H9 (cell line): ENCODE data around the gene BMP7. TPM values are rescaled to one million over a fixed set of nuclear protein-coding genes. Genes with fewer than 3 reads are reported as not detected.

Experiments
- DNase-seq: peaks from one replicate; pipeline ENCODE4 v3.0.0-alpha.2; 2017
- H2AFZ ChIP-seq: one replicate; pipeline ENCODE4 v1.6.1; 2013; ENCODE audit warnings: mild to moderate bottlenecking, low read length, control low read depth, moderate library complexity
- H2AK5ac ChIP-seq: 2 replicates; pipeline ENCODE4 v1.6.1; 2013; ENCODE audit warnings: low read length, control low read depth, mixed read lengths; ENCODE audit not compliant: insufficient read length
- H2BK120ac ChIP-seq: one replicate; pipeline ENCODE4 v1.6.1; 2013; ENCODE audit warnings: low read depth, mild to moderate bottlenecking, low read length, control low read depth, inconsistent platforms; ENCODE audit not compliant: poor library complexity, severe bottlenecking
- H2BK12ac ChIP-seq: 2 replicates; pipeline ENCODE4 v1.6.1; 2013; ENCODE audit warnings: low read length, control low read depth, mixed read lengths, low read depth; ENCODE audit not compliant: insufficient read length
- H2BK15ac ChIP-seq: 2 replicates; pipeline ENCODE4 v1.6.1; 2013; ENCODE audit warnings: low read depth, low read length, control low read depth
- H2BK20ac ChIP-seq: one replicate; pipeline ENCODE4 v1.6.1; 2013; ENCODE audit warnings: low read depth, mild to moderate bottlenecking, low read length, control low read depth, inconsistent platforms; ENCODE audit not compliant: poor library complexity, severe bottlenecking
- H2BK5ac ChIP-seq: 2 replicates; pipeline ENCODE4 v1.6.1; 2013; ENCODE audit warnings: low read length, control low read depth, mixed read lengths; ENCODE audit not compliant: insufficient read length
- H3K14ac ChIP-seq: 2 replicates; pipeline ENCODE4 v1.6.1; 2013; ENCODE audit warnings: low read length, control low read depth; ENCODE audit not compliant: insufficient read depth
- H3K18ac ChIP-seq: 2 replicates; pipeline ENCODE4 v1.6.1; 2013; ENCODE audit warnings: low read depth, mild to moderate bottlenecking, mixed read lengths, low read length, control low read depth; ENCODE audit not compliant: insufficient read length
- H3K23ac ChIP-seq: 2 replicates; pipeline ENCODE4 v1.6.1; 2013; ENCODE audit warnings: low read length, control low read depth, mixed read lengths, low read depth; ENCODE audit not compliant: insufficient read length
- H3K23me2 ChIP-seq: 2 replicates; pipeline ENCODE4 v1.6.1; 2013; ENCODE audit warnings: low read depth, mild to moderate bottlenecking, mixed read lengths, low read length, control low read depth; ENCODE audit not compliant: insufficient read length, poor library complexity, severe bottlenecking
- H3K27ac ChIP-seq: 2 replicates; pipeline ENCODE4 v1.5.1; 2013; ENCODE audit warnings: low read length, control low read depth, mixed read lengths, low read depth; ENCODE audit not compliant: insufficient read length
- H3K27me3 ChIP-seq: 2 replicates; pipeline ENCODE4 v1.6.1; 2013; ENCODE audit warnings: low read length, control low read depth, inconsistent platforms; ENCODE audit not compliant: insufficient read depth
- H3K4ac ChIP-seq: 2 replicates; pipeline ENCODE4 v1.6.1; 2013; ENCODE audit warnings: low read depth, mild to moderate bottlenecking, control low read depth, inconsistent platforms, low read length, moderate library complexity
- H3K4me1 ChIP-seq: 2 replicates; pipeline ENCODE4 v1.6.1; 2013; ENCODE audit warnings: low read length, control low read depth, inconsistent platforms; ENCODE audit not compliant: insufficient read depth
- H3K4me2 ChIP-seq: 2 replicates; pipeline ENCODE4 v1.6.1; 2013; ENCODE audit warnings: low read length, control low read depth, mixed read lengths; ENCODE audit not compliant: insufficient read length, insufficient read depth
- H3K56ac ChIP-seq: 2 replicates; pipeline ENCODE4 v1.6.1; 2013; ENCODE audit warnings: low read depth, mild to moderate bottlenecking, mixed read lengths, low read length, control low read depth; ENCODE audit not compliant: insufficient read length
- H3K79me1 ChIP-seq: 2 replicates; pipeline ENCODE4 v1.6.1; 2013; ENCODE audit warnings: low read depth, mild to moderate bottlenecking, moderate library complexity, low read length, control low read depth, inconsistent platforms; ENCODE audit not compliant: insufficient read depth, poor library complexity, severe bottlenecking
- H3K79me2 ChIP-seq: 2 replicates; pipeline ENCODE4 v1.6.1; 2013; ENCODE audit warnings: low read length, control low read depth, inconsistent platforms; ENCODE audit not compliant: insufficient read depth
- H3K9ac ChIP-seq: 2 replicates; pipeline ENCODE4 v1.6.1; 2013; ENCODE audit warnings: low read length, control low read depth, mixed read lengths; ENCODE audit not compliant: insufficient read length; ENCODE audit errors: extremely low read depth
- H3K9me3 ChIP-seq: one replicate; pipeline ENCODE4 v1.6.1; 2013; ENCODE audit warnings: low read depth, low read length, inconsistent platforms; ENCODE audit not compliant: control insufficient read depth
- H3T11ph ChIP-seq: one replicate; pipeline ENCODE4 v1.6.1; 2013; ENCODE audit warnings: mild to moderate bottlenecking, low read length, control low read depth, inconsistent platforms
- H4K20me1 ChIP-seq: one replicate; pipeline ENCODE4 v1.6.1; 2013; ENCODE audit not compliant: control insufficient read depth, insufficient read length, insufficient read depth
- H4K5ac ChIP-seq: 2 replicates; pipeline ENCODE4 v1.6.1; 2013; ENCODE audit warnings: low read depth, mild to moderate bottlenecking, mixed read lengths, low read length, control low read depth; ENCODE audit not compliant: insufficient read length
- H4K8ac ChIP-seq: replicated peaks from 2 replicates; pipeline ENCODE4 v1.6.1; 2013; ENCODE audit warnings: low read length, control low read depth, mixed read lengths, low read depth; ENCODE audit not compliant: insufficient read length
- H4K91ac ChIP-seq: 2 replicates; pipeline ENCODE4 v1.6.1; 2013; ENCODE audit warnings: low read depth, mild to moderate bottlenecking, moderate library complexity, mixed read lengths, low read length, control low read depth; ENCODE audit not compliant: insufficient read length
- H3K27ac Mint-ChIP-seq, 3 experiments: 2 replicates in 2 of 3; 3 replicates in 1 of 3; pipeline ENCODE4 v1.8.0; 2020 to 2021; ENCODE audit warnings: mixed read lengths in 3 of 3, mild to moderate bottlenecking in 1 of 3, moderate library complexity in 1 of 3
- H3K27me3 Mint-ChIP-seq: 2 replicates; pipeline ENCODE4 v1.8.0; 2021; ENCODE audit warnings: low read depth, mild to moderate bottlenecking, moderate library complexity, mixed read lengths
- H3K36me3 Mint-ChIP-seq, 3 experiments: 2 replicates in 2 of 3; 3 replicates in 1 of 3; pipeline ENCODE4 v1.8.0; 2020 to 2021; ENCODE audit warnings: low read depth in 3 of 3, mixed read lengths in 3 of 3; ENCODE audit not compliant: insufficient read depth in 1 of 3
- H3K4me1 Mint-ChIP-seq, 2 experiments: 2 replicates each; pipeline ENCODE4 v1.8.0; 2020; ENCODE audit warnings: mixed read lengths in 2 of 2
- H3K4me3 Mint-ChIP-seq, 2 experiments: 2 replicates in 1 of 2; 3 replicates in 1 of 2; pipeline ENCODE4 v1.8.0; 2020 to 2021; ENCODE audit warnings: mild to moderate bottlenecking in 2 of 2, mixed read lengths in 2 of 2, moderate library complexity in 1 of 2
- H3K9me3 Mint-ChIP-seq, 2 experiments: 2 replicates in 1 of 2; 3 replicates in 1 of 2; pipeline ENCODE4 v1.8.0; 2020; ENCODE audit warnings: mild to moderate bottlenecking in 2 of 2, mixed read lengths in 2 of 2, moderate library complexity in 1 of 2
- WGBS: extraction: QIAGEN DNeasy Blood & Tissue Kit; methylation state at CpG from one replicate; pipeline ENCODE4 v1.1.7; 2013; ENCODE audit warnings: missing lambda C conversion rate, low lambda C conversion rate, mixed read lengths; ENCODE audit not compliant: insufficient read length; ENCODE audit errors: extremely low coverage; 5-methylcytosine and 5-hydroxymethylcytosine counted together
- total RNA-seq: library from RNA; stranded (reverse); gene quantifications from 2 replicates; pipeline ENCODE4 v1.2.1, GENCODE V29; 2021
- TF ChIP-seq, protein P1 (sequence below): fragments of 200-600 bp; sonication (generic); conservative IDR thresholded peaks from 3 replicates; pipeline ENCODE4 v1.8.0; 2021; ENCODE audit warnings: antibody characterized with exemption, mild to moderate bottlenecking

Gene BMP7
- total RNA-seq, 1 experiment from 2014 or later: 17.7 TPM

DNA sequence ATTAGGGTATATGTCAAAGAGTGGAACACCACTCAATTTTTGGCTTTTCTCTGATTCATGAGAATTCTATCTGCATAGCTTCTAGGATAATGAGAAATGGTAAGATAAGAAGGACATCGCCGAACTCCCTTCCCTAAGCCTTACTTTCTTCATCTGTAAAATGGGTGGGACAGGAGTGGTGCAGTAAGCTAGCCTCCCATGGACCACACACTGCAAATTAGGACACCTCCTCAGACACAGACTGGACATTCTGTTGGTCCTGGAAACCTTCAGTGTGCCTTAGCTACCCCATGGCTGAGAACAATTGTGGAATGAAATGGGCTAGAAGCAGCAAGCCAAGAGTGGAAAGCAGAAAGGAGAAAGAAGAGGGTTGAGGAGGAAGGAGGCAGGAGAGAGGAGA, 89.6 kb downstream of the BMP7 start:
- Histone ChIP-seq H4K8ac (no peak overlapping the region), H4K91ac (no peak overlapping the region), H3K14ac (no peak overlapping the region), H3K4me1 (no peaks in the 10 kb centered on the region; the same call in 1 of the 2 replicates), H3K27me3 (no peaks in the 10 kb centered on the region), H2BK120ac (no peak overlapping the region), H3K79me1 (no peaks in the 10 kb centered on the region), H3K4ac (no peak overlapping the region), H3K23me2 (no peaks in the 10 kb centered on the region), H2BK15ac (no peak overlapping the region), H2BK5ac (no peak overlapping the region), H3K23ac (no peak overlapping the region), H3K56ac (no peak overlapping the region), H2BK20ac (no peak overlapping the region), H3K18ac (no peak overlapping the region), H4K5ac (no peak overlapping the region), H3K9me3 (no peaks in the 10 kb centered on the region), H2AK5ac (no peak overlapping the region), H3K27ac (no peak overlapping the region), H3K79me2 (no peaks in the 10 kb centered on the region), H3K9ac (no peak overlapping the region), H3T11ph (no peak overlapping the region), H2BK12ac (no peak overlapping the region), H4K20me1 (no peaks in the 10 kb centered on the region), H2AFZ (no peak overlapping the region), H3K4me2 (no peak overlapping the region)
- TF ChIP-seq, protein P1, sequence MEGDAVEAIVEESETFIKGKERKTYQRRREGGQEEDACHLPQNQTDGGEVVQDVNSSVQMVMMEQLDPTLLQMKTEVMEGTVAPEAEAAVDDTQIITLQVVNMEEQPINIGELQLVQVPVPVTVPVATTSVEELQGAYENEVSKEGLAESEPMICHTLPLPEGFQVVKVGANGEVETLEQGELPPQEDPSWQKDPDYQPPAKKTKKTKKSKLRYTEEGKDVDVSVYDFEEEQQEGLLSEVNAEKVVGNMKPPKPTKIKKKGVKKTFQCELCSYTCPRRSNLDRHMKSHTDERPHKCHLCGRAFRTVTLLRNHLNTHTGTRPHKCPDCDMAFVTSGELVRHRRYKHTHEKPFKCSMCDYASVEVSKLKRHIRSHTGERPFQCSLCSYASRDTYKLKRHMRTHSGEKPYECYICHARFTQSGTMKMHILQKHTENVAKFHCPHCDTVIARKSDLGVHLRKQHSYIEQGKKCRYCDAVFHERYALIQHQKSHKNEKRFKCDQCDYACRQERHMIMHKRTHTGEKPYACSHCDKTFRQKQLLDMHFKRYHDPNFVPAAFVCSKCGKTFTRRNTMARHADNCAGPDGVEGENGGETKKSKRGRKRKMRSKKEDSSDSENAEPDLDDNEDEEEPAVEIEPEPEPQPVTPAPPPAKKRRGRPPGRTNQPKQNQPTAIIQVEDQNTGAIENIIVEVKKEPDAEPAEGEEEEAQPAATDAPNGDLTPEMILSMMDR: no peak
- H3K4me3 Mint-ChIP-seq: no peak overlapping the region
- no peak overlapping the region for H3K27ac Mint-ChIP-seq
- H3K27me3 Mint-ChIP-seq: no peaks in the 10 kb centered on the region; the same call in 1 of the 2 replicates
- H3K36me3 Mint-ChIP-seq: no peaks in the 10 kb centered on the region; a peak in 2 of 7 replicates
- DNase-seq: no peak
- H3K4me1 Mint-ChIP-seq: peaks cover 39 to 45% of the 10 kb centered on the region in 2 experiments
- no peaks in the 10 kb centered on the region for H3K9me3 Mint-ChIP-seq
- WGBS: no CpG with 5 or more reads among the region's 2 CpGs
